Neural cell (in vitro differentiated cells): Measurements from ENCODE around the gene SPI1. TPM values are rescaled to one million over a fixed set of nuclear protein-coding genes. Genes with fewer than 3 reads are reported as not detected.

Source experiments
- H2AFZ ChIP-seq: fragments of 200-600, 300-800 bp; sonication (generic), shearing (Covaris generic); 2 replicates; pipeline ENCODE4 v1.6.0; 2014; ENCODE audit warnings: low read depth, mild to moderate bottlenecking, antibody characterized with exemption, low read length, moderate library complexity
- H3F3A ChIP-seq: fragments of 200-600 bp; shearing (Covaris generic); 2 replicates; pipeline ENCODE4 v1.6.1; 2016; ENCODE audit warnings: mild to moderate bottlenecking, moderate library complexity, mixed read lengths, antibody characterized with exemption, low read length; ENCODE audit not compliant: insufficient read depth, poor library complexity, severe bottlenecking
- H3K27ac ChIP-seq: fragments of 200-600, 300-800 bp; sonication (generic), shearing (Covaris generic); 2 replicates; pipeline ENCODE4 v1.5.1; 2014; ENCODE audit warnings: mild to moderate bottlenecking, low read length, moderate library complexity
- H3K27me3 ChIP-seq: fragments of 300-800, 200-600 bp; sonication (generic), shearing (Covaris generic); 2 replicates; pipeline ENCODE4 v1.6.0; 2014; ENCODE audit warnings: mild to moderate bottlenecking, low read depth, low read length, moderate library complexity; ENCODE audit not compliant: insufficient read depth
- H3K36me3 ChIP-seq: fragments of 300-800, 200-600 bp; sonication (generic), shearing (Covaris generic); 2 replicates; pipeline ENCODE4 v1.5.1; 2014; ENCODE audit warnings: mild to moderate bottlenecking, antibody characterized with exemption, low read length, moderate library complexity; ENCODE audit not compliant: insufficient read depth
- H3K4me2 ChIP-seq: fragments of 300-800, 200-600 bp; sonication (generic), shearing (Covaris generic); 2 replicates; pipeline ENCODE4 v1.6.0; 2014; ENCODE audit warnings: mild to moderate bottlenecking, low read length
- H3K4me3 ChIP-seq: fragments of 300-800, 200-600 bp; sonication (generic), shearing (Covaris generic); 2 replicates; pipeline ENCODE4 v1.5.1; 2014; ENCODE audit warnings: mild to moderate bottlenecking, low read length, moderate library complexity
- H3K79me2 ChIP-seq: fragments of 200-600 bp; shearing (Covaris generic); replicated peaks from 2 replicates; pipeline ENCODE4 v1.6.0; 2014; ENCODE audit warnings: mild to moderate bottlenecking, low read length, moderate library complexity; ENCODE audit not compliant: insufficient read depth
- H3K9ac ChIP-seq: fragments of 300-800, 200-600 bp; sonication (generic), shearing (Covaris generic); 2 replicates; pipeline ENCODE4 v1.6.1; 2016; ENCODE audit warnings: mild to moderate bottlenecking, low read length, mixed read lengths
- H3K9me2 ChIP-seq: fragments of 200-600 bp; shearing (Covaris generic); 2 replicates; pipeline ENCODE4 v1.6.1; 2016; ENCODE audit warnings: mild to moderate bottlenecking, low read length, mixed read lengths; ENCODE audit not compliant: insufficient read depth
- H3K9me3 ChIP-seq: fragments of 200-600, 300-800 bp; sonication (generic), shearing (Covaris generic); 2 replicates; pipeline ENCODE4 v1.6.1; 2016; ENCODE audit warnings: mild to moderate bottlenecking, mixed run types, low read length, moderate library complexity, mixed read lengths
- H4K20me1 ChIP-seq: fragments of 200-600 bp; shearing (Covaris generic); 2 replicates; pipeline ENCODE4 v1.6.1; 2016; ENCODE audit warnings: mild to moderate bottlenecking, mixed run types; ENCODE audit not compliant: insufficient read depth
- CTCF ChIP-seq: fragments of 450-650 bp; IDR thresholded peaks from 2 replicates; pipeline ENCODE4 v1.5.1; 2014; ENCODE audit warnings: antibody characterized with exemption, mild to moderate bottlenecking, moderate library complexity; ENCODE audit not compliant: poor library complexity, severe bottlenecking
- EP300 ChIP-seq: fragments of 450-650 bp; conservative IDR thresholded peaks from 2 replicates; pipeline ENCODE4 v1.6.1; 2014; ENCODE audit warnings: antibody characterized with exemption, mild to moderate bottlenecking, moderate library complexity; ENCODE audit not compliant: poor library complexity, severe bottlenecking
- EZH2 ChIP-seq: fragments of 200-600, 300-800 bp; shearing (Covaris generic), sonication (generic); IDR thresholded peaks from 2 replicates; pipeline ENCODE4 v1.6.1; 2014; ENCODE audit warnings: antibody characterized with exemption, low read length, borderline replicate concordance, mild to moderate bottlenecking; ENCODE audit not compliant: insufficient read depth, poor library complexity, severe bottlenecking
- MXI1 ChIP-seq: fragments of 450-650 bp; conservative IDR thresholded peaks from 2 replicates; pipeline ENCODE4 v1.6.1; 2014; ENCODE audit warnings: antibody characterized with exemption, mild to moderate bottlenecking; ENCODE audit not compliant: poor library complexity, severe bottlenecking
- POLR2AphosphoS5 ChIP-seq: IDR thresholded peaks from 2 replicates; pipeline ENCODE4 v1.6.1; 2012
- RAD21 ChIP-seq: fragments of 450-650 bp; conservative IDR thresholded peaks from 2 replicates; pipeline ENCODE4 v1.6.1; 2014; ENCODE audit warnings: antibody characterized with exemption, mild to moderate bottlenecking, moderate library complexity
- SMC3 ChIP-seq: fragments of 450-650 bp; conservative IDR thresholded peaks from 2 replicates; pipeline ENCODE4 v1.6.1; 2014; ENCODE audit warnings: antibody characterized with exemption, mild to moderate bottlenecking, moderate library complexity; ENCODE audit not compliant: poor library complexity
- TAF1 ChIP-seq: IDR thresholded peaks from 2 replicates; pipeline ENCODE4 v1.6.1; 2012; ENCODE audit warnings: low read depth
- polyA plus RNA-seq: library from polyadenylated mRNA; depleted of rRNA; stranded (reverse); fragments of >200 nt; gene quantifications from 2 replicates; pipeline ENCODE4 v1.2.3, GENCODE V29; 2014
- TF ChIP-seq, protein P1 (sequence below): IDR thresholded peaks from 2 replicates; pipeline ENCODE4 v1.6.1; 2012; ENCODE audit warnings: borderline replicate concordance

Gene SPI1
- polyA plus RNA-seq, 1 donor from 2014 or later: not detected

DNA sequence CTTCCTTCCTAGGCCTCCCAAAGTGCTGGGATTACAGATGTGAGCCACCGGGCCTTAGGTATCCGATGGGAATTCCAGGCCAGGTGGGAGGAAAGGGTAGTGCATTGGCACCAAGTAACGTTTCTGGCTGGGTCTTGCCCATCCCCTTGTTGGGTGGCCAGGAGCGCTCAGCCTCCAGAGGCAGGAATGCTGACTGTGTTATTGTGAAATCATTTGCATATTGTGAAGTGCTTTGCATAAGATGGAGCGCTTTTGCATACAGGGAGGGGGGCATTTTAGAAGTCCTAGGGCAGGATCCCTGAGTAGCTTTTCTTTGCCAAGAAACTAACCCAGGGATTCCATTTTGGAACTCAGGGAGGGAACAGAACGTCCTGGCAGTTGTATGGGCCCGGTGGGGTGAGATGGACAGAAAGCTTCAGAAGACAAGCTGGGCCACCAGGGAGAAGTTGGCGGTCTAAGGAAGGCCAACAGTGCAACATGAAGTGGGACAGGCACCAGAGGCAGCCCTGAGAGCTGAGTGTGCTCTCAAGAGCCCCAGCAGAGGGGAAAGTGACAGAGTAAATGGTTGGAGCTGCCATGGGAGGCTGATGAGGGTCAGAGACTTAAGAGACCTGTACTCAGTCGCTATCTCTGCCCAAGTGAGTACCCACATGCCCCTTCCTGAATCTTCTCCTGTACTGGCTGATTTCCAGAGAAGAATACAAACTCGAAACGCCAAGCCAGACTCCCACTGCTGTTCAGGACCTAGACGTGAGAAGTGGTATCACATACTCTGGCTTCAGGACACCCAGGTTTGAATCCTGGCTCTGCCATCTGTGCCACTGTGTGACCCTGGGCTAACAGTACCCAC, 28.8 kb upstream of the SPI1 start:
- Histone ChIP-seq H4K20me1 (no peaks in the 10 kb centered on the region), H3K9ac (peak overlapping the region; percentile 78), H3K27me3 (no peaks in the 10 kb centered on the region), H3K9me2 (no peaks in the 10 kb centered on the region), H2AFZ (peak overlapping the region; percentile 52), H3K4me2 (peak overlapping the region; percentile 7), H3K27ac (peak overlapping the region; percentile 74), H3K36me3 (no peaks in the 10 kb centered on the region), H3K79me2 (peaks cover 7% of the 10 kb centered on the region), H3K9me3 (no peaks in the 10 kb centered on the region), H3K4me3 (peak overlapping the region; percentile 78), H3F3A (no peaks in the 10 kb centered on the region)
- TF ChIP-seq SMC3 (no peak), EZH2 (no peak), EP300 (no peak), CTCF (no peak), POLR2AphosphoS5 (no peak), MXI1 (no peak), RAD21 (no peak), TAF1 (no peak)
- TF ChIP-seq, protein P1, sequence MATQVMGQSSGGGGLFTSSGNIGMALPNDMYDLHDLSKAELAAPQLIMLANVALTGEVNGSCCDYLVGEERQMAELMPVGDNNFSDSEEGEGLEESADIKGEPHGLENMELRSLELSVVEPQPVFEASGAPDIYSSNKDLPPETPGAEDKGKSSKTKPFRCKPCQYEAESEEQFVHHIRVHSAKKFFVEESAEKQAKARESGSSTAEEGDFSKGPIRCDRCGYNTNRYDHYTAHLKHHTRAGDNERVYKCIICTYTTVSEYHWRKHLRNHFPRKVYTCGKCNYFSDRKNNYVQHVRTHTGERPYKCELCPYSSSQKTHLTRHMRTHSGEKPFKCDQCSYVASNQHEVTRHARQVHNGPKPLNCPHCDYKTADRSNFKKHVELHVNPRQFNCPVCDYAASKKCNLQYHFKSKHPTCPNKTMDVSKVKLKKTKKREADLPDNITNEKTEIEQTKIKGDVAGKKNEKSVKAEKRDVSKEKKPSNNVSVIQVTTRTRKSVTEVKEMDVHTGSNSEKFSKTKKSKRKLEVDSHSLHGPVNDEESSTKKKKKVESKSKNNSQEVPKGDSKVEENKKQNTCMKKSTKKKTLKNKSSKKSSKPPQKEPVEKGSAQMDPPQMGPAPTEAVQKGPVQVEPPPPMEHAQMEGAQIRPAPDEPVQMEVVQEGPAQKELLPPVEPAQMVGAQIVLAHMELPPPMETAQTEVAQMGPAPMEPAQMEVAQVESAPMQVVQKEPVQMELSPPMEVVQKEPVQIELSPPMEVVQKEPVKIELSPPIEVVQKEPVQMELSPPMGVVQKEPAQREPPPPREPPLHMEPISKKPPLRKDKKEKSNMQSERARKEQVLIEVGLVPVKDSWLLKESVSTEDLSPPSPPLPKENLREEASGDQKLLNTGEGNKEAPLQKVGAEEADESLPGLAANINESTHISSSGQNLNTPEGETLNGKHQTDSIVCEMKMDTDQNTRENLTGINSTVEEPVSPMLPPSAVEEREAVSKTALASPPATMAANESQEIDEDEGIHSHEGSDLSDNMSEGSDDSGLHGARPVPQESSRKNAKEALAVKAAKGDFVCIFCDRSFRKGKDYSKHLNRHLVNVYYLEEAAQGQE: no peak

GRCh38 chr11:47403571-47403970, 25.2 kb upstream of the SPI1 start:
- no peaks in the 10 kb centered on the region for H3F3A ChIP-seq
- H3K9ac ChIP-seq: no peak overlapping the region
- H3K4me3 ChIP-seq: no peak overlapping the region
- H3K27me3 ChIP-seq: no peaks in the 10 kb centered on the region
- no peaks in the 10 kb centered on the region for H3K36me3 ChIP-seq
- H3K9me3 ChIP-seq: no peaks in the 10 kb centered on the region
- H4K20me1 ChIP-seq: no peaks in the 10 kb centered on the region
- TF ChIP-seq CTCF: no peak
- TF ChIP-seq SMC3: no peak
- TF ChIP-seq, protein P1: no peak
- no peak for TF ChIP-seq EZH2
- no peak for TF ChIP-seq MXI1
- TF ChIP-seq POLR2AphosphoS5: no peak
- TF ChIP-seq RAD21: no peak
- TF ChIP-seq EP300: no peak
- TF ChIP-seq TAF1: no peak
- H2AFZ ChIP-seq: no peak overlapping the region
- no peak overlapping the region for H3K27ac ChIP-seq
- no peaks in the 10 kb centered on the region for H3K9me2 ChIP-seq
- H3K79me2 ChIP-seq: no peaks in the 10 kb centered on the region
- H3K4me2 ChIP-seq: no peak overlapping the region
